ES-I3 (cell line): Measurements from ENCODE around the gene STARD5.

ENCODE experiments used
- H3K36me3 ChIP-seq: 2 replicates; pipeline ENCODE4 v1.6.1; 2013; ENCODE audit warnings: mild to moderate bottlenecking, low read length, control low read depth, moderate library complexity; ENCODE audit not compliant: insufficient read depth
- H3K4me1 ChIP-seq: 2 replicates; pipeline ENCODE4 v1.6.1; 2013; ENCODE audit warnings: mild to moderate bottlenecking, control low read depth, low read length; ENCODE audit not compliant: insufficient read depth
- H3K9ac ChIP-seq: 2 replicates; pipeline ENCODE4 v1.6.1; 2013; ENCODE audit warnings: low read depth, mild to moderate bottlenecking, low read length, moderate library complexity
- H3K9me3 ChIP-seq: 2 replicates; pipeline ENCODE4 v1.6.1; 2013; ENCODE audit warnings: mild to moderate bottlenecking, low read length, moderate library complexity; ENCODE audit not compliant: control insufficient read depth, insufficient read depth

The STARD5 gene

GRCh38 chr15:81297603-81298575 is 26.1 kb downstream of the STARD5 start:
- no peaks in the 10 kb centered on the region for H3K36me3 ChIP-seq
- H3K9ac ChIP-seq = no peak overlapping the region
- H3K9me3 ChIP-seq = no peaks in the 10 kb centered on the region
- no peaks in the 10 kb centered on the region for H3K4me1 ChIP-seq

- H3K9ac ChIP-seq = no peak overlapping the region
- H3K36me3 ChIP-seq = no peaks in the 10 kb centered on the region
- no peaks in the 10 kb centered on the region for H3K4me1 ChIP-seq
- H3K9me3 ChIP-seq = no peaks in the 10 kb centered on the region
These were observed 26.8 kb downstream of the STARD5 start for GRCh38 chr15:81297147-81297572.

GRCh38 chr15:81296673-81297072 is 27.3 kb downstream of the STARD5 start:
- Histone ChIP-seq H3K36me3 (no peaks in the 10 kb centered on the region), H3K4me1 (no peaks in the 10 kb centered on the region), H3K9ac (no peak overlapping the region), H3K9me3 (no peaks in the 10 kb centered on the region)

GRCh38 chr15:81296186-81296585 is 27.8 kb downstream of the STARD5 start:
- Histone ChIP-seq H3K4me1 (no peaks in the 10 kb centered on the region), H3K9me3 (no peaks in the 10 kb centered on the region), H3K36me3 (no peaks in the 10 kb centered on the region), H3K9ac (no peak overlapping the region)

- H3K4me1 ChIP-seq = no peaks in the 10 kb centered on the region
- no peak overlapping the region for H3K9ac ChIP-seq
These were observed 28.3 kb downstream of the STARD5 start for GRCh38 chr15:81295486-81296121.

GRCh38 chr15:81294516-81294880 is 29.4 kb downstream of the STARD5 start:
- H3K9ac ChIP-seq = no peak overlapping the region
- H3K9me3 ChIP-seq = no peaks in the 10 kb centered on the region
- H3K4me1 ChIP-seq = no peaks in the 10 kb centered on the region
- H3K36me3 ChIP-seq = no peaks in the 10 kb centered on the region

More at GRCh38 chr15:81295486-81296121, 28.3 kb downstream of the STARD5 start:
- Histone ChIP-seq H3K9me3 (no peaks in the 10 kb centered on the region), H3K36me3 (no peaks in the 10 kb centered on the region)

- Histone ChIP-seq H3K4me1 (no peaks in the 10 kb centered on the region), H3K9ac (no peak overlapping the region), H3K9me3 (no peaks in the 10 kb centered on the region), H3K36me3 (no peaks in the 10 kb centered on the region)
These were observed 30.0 kb downstream of the STARD5 start for GRCh38 chr15:81293728-81294515.

- no peaks in the 10 kb centered on the region for H3K4me1 ChIP-seq
- H3K9ac ChIP-seq = no peak overlapping the region
- no peaks in the 10 kb centered on the region for H3K36me3 ChIP-seq
- H3K9me3 ChIP-seq = no peaks in the 10 kb centered on the region
These were observed 31.4 kb downstream of the STARD5 start for GRCh38 chr15:81292523-81293001.

- no peaks in the 10 kb centered on the region for H3K4me1 ChIP-seq
- H3K9ac ChIP-seq = no peak overlapping the region
- no peaks in the 10 kb centered on the region for H3K36me3 ChIP-seq
- H3K9me3 ChIP-seq = no peaks in the 10 kb centered on the region
These were observed 31.9 kb downstream of the STARD5 start for GRCh38 chr15:81291916-81292522.

GRCh38 chr15:81289910-81290309 is 34.0 kb downstream of the STARD5 start:
- no peak overlapping the region for H3K9ac ChIP-seq
- H3K9me3 ChIP-seq = no peaks in the 10 kb centered on the region
- no peaks in the 10 kb centered on the region for H3K4me1 ChIP-seq
- no peaks in the 10 kb centered on the region for H3K36me3 ChIP-seq

GRCh38 chr15:81288616-81289015 is 35.3 kb downstream of the STARD5 start:
- Histone ChIP-seq H3K9ac (no peak overlapping the region), H3K36me3 (no peaks in the 10 kb centered on the region), H3K9me3 (no peaks in the 10 kb centered on the region), H3K4me1 (no peaks in the 10 kb centered on the region)

GRCh38 chr15:81288040-81288439 is 35.9 kb downstream of the STARD5 start:
- H3K9me3 ChIP-seq = no peaks in the 10 kb centered on the region
- no peak overlapping the region for H3K9ac ChIP-seq
- no peaks in the 10 kb centered on the region for H3K36me3 ChIP-seq
- H3K4me1 ChIP-seq = no peaks in the 10 kb centered on the region

GRCh38 chr15:81286621-81287121 is 37.3 kb downstream of the STARD5 start:
- H3K9ac ChIP-seq = no peak overlapping the region
- no peaks in the 10 kb centered on the region for H3K4me1 ChIP-seq
- no peaks in the 10 kb centered on the region for H3K36me3 ChIP-seq

GRCh38 chr15:81285461-81285860 is 38.5 kb downstream of the STARD5 start:
- Histone ChIP-seq H3K9ac (no peak overlapping the region), H3K4me1 (no peaks in the 10 kb centered on the region), H3K9me3 (no peaks in the 10 kb centered on the region), H3K36me3 (no peaks in the 10 kb centered on the region)

More at GRCh38 chr15:81286621-81287121, 37.3 kb downstream of the STARD5 start:
- H3K9me3 ChIP-seq = no peaks in the 10 kb centered on the region
